Activated B cell treated with CpG ODN at 0.5 μM for 24 hours (primary cell): Measurements from ENCODE around the gene YBX1. TPM values are rescaled to one million over a fixed set of nuclear protein-coding genes. Genes with fewer than 3 reads are reported as not detected.

Source experiments
- ATAC-seq: fragments of 200-7000 bp; cut with Tn5 transposase; one replicate; pipeline ENCODE4 v1.10.0; 2021; ENCODE audit warnings: low read depth, mild to moderate bottlenecking, moderate library complexity
- CTCF ChIA-PET: fragments of 350-600 bp; sonication (Branson Sonifier 250); formaldehyde crosslinking; loops from one replicate; lab custom pipeline; 2021; ENCODE audit warnings: antibody characterized with exemption; lab: Charles Lee
- POLR2A ChIA-PET: fragments of 350-600 bp; sonication (Branson Sonifier 250); formaldehyde crosslinking; loops from one replicate; lab custom pipeline; 2021; ENCODE audit warnings: antibody characterized with exemption; lab: Charles Lee
- DNase-seq: peaks from one replicate; pipeline ENCODE4 v3.0.0; 2022
- H3K27ac Mint-ChIP-seq: one replicate; pipeline ENCODE4 v1.8.0; 2020; ENCODE audit warnings: mixed read lengths
- H3K27me3 Mint-ChIP-seq: one replicate; pipeline ENCODE4 v1.8.0; 2021; ENCODE audit warnings: mixed read lengths
- H3K36me3 Mint-ChIP-seq: one replicate; pipeline ENCODE4 v1.8.0; 2021; ENCODE audit warnings: low read depth, mixed read lengths
- H3K4me1 Mint-ChIP-seq: one replicate; pipeline ENCODE4 v1.8.0; 2021; ENCODE audit warnings: mixed read lengths
- H3K4me3 Mint-ChIP-seq: one replicate; pipeline ENCODE4 v1.8.0; 2020; ENCODE audit warnings: mild to moderate bottlenecking, mixed read lengths
- H3K9me3 Mint-ChIP-seq: one replicate; pipeline ENCODE4 v1.8.0; 2020; ENCODE audit warnings: mixed read lengths
- CTCF ChIP-seq: fragments of 200-600 bp; IDR thresholded peaks from one replicate; pipeline ENCODE4 v1.8.0; 2022; ENCODE audit warnings: antibody characterized with exemption, mild to moderate bottlenecking
- intact Hi-C: fragments of 100-400 bp; cut with micrococcal nuclease; formaldehyde crosslinking; loops from one replicate; pipeline ENCODE4 v1.15.1; 2024
- total RNA-seq: library from RNA; stranded (reverse); gene quantifications from 2 replicates; pipeline ENCODE4 v1.2.3, GENCODE V29; 2022

YBX1 gene
- 609 and 693 TPM in 2 replicates for total RNA-seq

- Mint-ChIP-seq H3K9me3 (no peaks in the 10 kb centered on the region), H3K4me1 (peaks cover 57% of the 10 kb centered on the region), H3K36me3 (peaks cover 44% of the 10 kb centered on the region), H3K27me3 (no peaks in the 10 kb centered on the region), H3K27ac (peak within 1 kb of the TSS; percentile 97), H3K4me3 (peak within 1 kb of the TSS; percentile 97)
- POLR2A ChIA-PET = interaction anchor here (0.5 to 4.8 kb wide), 29 partner anchors 9 to 1312 kb away, joined by 3 to 82 read pairs (median 5); partner anchors contain the start of genes C1orf50, CCDC30, CFAP57 and EBNA1BP2
- no peak for TF ChIP-seq CTCF
- DNase-seq (peak; percentile 88), ATAC-seq (peak; percentile 88)
- CTCF ChIA-PET = no interaction called here
- intact Hi-C loops = loop anchor here (1.0 to 10.0 kb wide), 9 partner anchors 24 to 683 kb away; partner anchors contain the start of genes C1orf50, CCDC30, ELOVL1 and ERMAP
These were observed at the start of gene YBX1 for GRCh38 chr1:42681741-42682483. Gene YBX1, plus strand, starts transcription at chr1:42682418. Its CDS starts 148 bp downstream, at chr1:42682566.

- POLR2A ChIA-PET = interaction anchor here (1.0 kb wide), 1 partner anchor 19 kb away, joined by 3 read pairs; no protein-coding TSS in a partner anchor
- ATAC-seq = no peak
- CTCF ChIA-PET = no interaction called here
- intact Hi-C loops = no loop called here
- Mint-ChIP-seq H3K27ac (no peak overlapping the region), H3K4me3 (no peak overlapping the region), H3K36me3 (no peaks in the 10 kb centered on the region), H3K4me1 (no peaks in the 10 kb centered on the region), H3K27me3 (no peaks in the 10 kb centered on the region), H3K9me3 (no peaks in the 10 kb centered on the region)
- no peak for TF ChIP-seq CTCF
- no peak for DNase-seq
These were observed 43.1 kb upstream of the YBX1 start for GRCh38 chr1:42639116-42639515.

GRCh38 chr1:42646056-42646455 lies 36.2 kb upstream of the YBX1 start:
- no peak for DNase-seq
- ATAC-seq = no peak
- ChIA-PET POLR2A (no interaction called here), CTCF (no interaction called here)
- Mint-ChIP-seq H3K9me3 (peaks cover 9% of the 10 kb centered on the region), H3K4me1 (no peaks in the 10 kb centered on the region), H3K36me3 (peaks cover 16% of the 10 kb centered on the region), H3K27me3 (peaks cover 2% of the 10 kb centered on the region), H3K27ac (no peak overlapping the region), H3K4me3 (no peak overlapping the region)
- intact Hi-C loops = no loop called here
- TF ChIP-seq CTCF = no peak

DNA sequence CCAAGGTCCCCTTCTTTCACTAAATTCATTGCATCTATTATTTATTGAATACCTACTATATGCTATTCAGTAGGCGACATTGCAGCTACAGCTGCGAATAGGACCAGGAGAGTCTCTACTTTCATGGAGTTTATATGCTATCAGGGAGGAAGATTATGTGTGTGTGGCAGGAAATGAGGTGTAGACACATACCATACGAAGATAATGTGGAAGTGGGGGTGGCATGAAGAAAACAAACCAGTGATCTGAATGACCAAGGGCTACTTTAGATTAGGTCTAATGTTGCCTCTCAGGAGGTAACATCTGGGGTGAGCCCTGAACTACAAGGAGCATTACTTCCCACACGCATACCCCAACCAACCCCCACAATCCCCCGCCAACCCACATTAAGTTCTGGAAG lies 25.0 kb upstream of the YBX1 start:
- H3K4me3 Mint-ChIP-seq = peak overlapping the region; percentile 95
- H3K27me3 Mint-ChIP-seq = no peaks in the 10 kb centered on the region
- no peak for TF ChIP-seq CTCF
- H3K36me3 Mint-ChIP-seq = peaks cover 35% of the 10 kb centered on the region
- ChIA-PET POLR2A (interaction anchor here (0.9 to 2.6 kb wide), 8 partner anchors 18 to 993 kb away, joined by 3 to 82 read pairs (median 4); partner anchors contain the start of genes C1orf50, CCDC30, KDM4A and P3H1), CTCF (no interaction called here)
- peak overlapping the region; percentile 85 for H3K27ac Mint-ChIP-seq
- intact Hi-C loops = loop anchor here (5.0 kb wide), 2 partner anchors 110 to 320 kb away; partner anchors contain the start of genes C1orf50, FOXJ3 and P3H1
- peaks cover 35% of the 10 kb centered on the region for H3K4me1 Mint-ChIP-seq
- H3K9me3 Mint-ChIP-seq = no peaks in the 10 kb centered on the region
- ATAC-seq = no peak
- DNase-seq = no peak
